Loucy (cell line): ENCODE measurements around the gene PCDHGA11.
A peak's percentile ranks its signal among the peaks of the same experiment; 100 is the strongest.
"Not testable (repeated sequence)": the region's sequence is repeated elsewhere in the genome, so short reads cannot be mapped to it uniquely, and the experiment has no call there.

ENCODE experiments used
- H2AFZ ChIP-seq: fragments of 200-600 bp; sonication (generic); 2 replicates; pipeline ENCODE4 v1.6.0; 2016; ENCODE audit warnings: antibody characterized with exemption, mild to moderate bottlenecking, low read length, moderate library complexity
- H3F3A ChIP-seq: fragments of 200-600 bp; 2 replicates; pipeline ENCODE4 v1.6.0; 2016; ENCODE audit warnings: antibody characterized with exemption, low read depth, mild to moderate bottlenecking
- H3K27me3 ChIP-seq: fragments of 200-600 bp; sonication (generic); 2 replicates; pipeline ENCODE4 v1.6.1; 2014; ENCODE audit warnings: low read length, mild to moderate bottlenecking; ENCODE audit not compliant: insufficient read depth, poor library complexity, severe bottlenecking
- H3K36me3 ChIP-seq: fragments of 200-600 bp; sonication (generic); 2 replicates; pipeline ENCODE4 v1.6.1; 2016; ENCODE audit warnings: low read length; ENCODE audit not compliant: insufficient read depth
- H3K4me1 ChIP-seq: fragments of 200-600 bp; sonication (generic); 2 replicates; pipeline ENCODE4 v1.5.1; 2014; ENCODE audit warnings: low read length, mild to moderate bottlenecking; ENCODE audit not compliant: insufficient read depth, poor library complexity, severe bottlenecking
- H3K4me2 ChIP-seq: fragments of 200-600 bp; sonication (generic); 2 replicates; pipeline ENCODE4 v1.6.0; 2014; ENCODE audit warnings: antibody characterized with exemption, low read length, low read depth, mild to moderate bottlenecking; ENCODE audit not compliant: poor library complexity, severe bottlenecking
- H3K4me3 ChIP-seq: fragments of 200-600 bp; sonication (generic); 2 replicates; pipeline ENCODE4 v1.5.1; 2014; ENCODE audit warnings: low read length, mild to moderate bottlenecking, mixed read lengths; ENCODE audit not compliant: poor library complexity, severe bottlenecking
- H3K79me2 ChIP-seq: fragments of 200-600 bp; sonication (generic); 2 replicates; pipeline ENCODE4 v1.6.1; 2014; ENCODE audit warnings: low read length; ENCODE audit not compliant: insufficient read depth
- H3K9ac ChIP-seq: fragments of 200-600 bp; sonication (generic); 2 replicates; pipeline ENCODE4 v1.6.0; 2014; ENCODE audit warnings: mild to moderate bottlenecking, low read depth, low read length, moderate library complexity; ENCODE audit not compliant: poor library complexity, severe bottlenecking
- H3K9me2 ChIP-seq: fragments of 200-600 bp; sonication (generic); replicated peaks from 2 replicates; pipeline ENCODE4 v1.6.1; 2016; ENCODE audit warnings: low read depth, low read length, mixed read lengths
- H3K9me3 ChIP-seq: fragments of 200-600 bp; sonication (generic); 2 replicates; pipeline ENCODE4 v1.6.1; 2014; ENCODE audit warnings: mild to moderate bottlenecking, antibody characterized with exemption, low read length, low read depth; ENCODE audit not compliant: insufficient read depth
- H4K20me1 ChIP-seq: fragments of 200-600 bp; sonication (generic); 2 replicates; pipeline ENCODE4 v1.6.0; 2014; ENCODE audit warnings: antibody characterized with exemption, low read length, mild to moderate bottlenecking; ENCODE audit not compliant: insufficient read depth, poor library complexity, severe bottlenecking
- EZH2phosphoT487 ChIP-seq: fragments of 200-600 bp; IDR thresholded peaks from 2 replicates; pipeline ENCODE4 v1.6.1; 2018; ENCODE audit warnings: antibody characterized with exemption, mild to moderate bottlenecking, moderate library complexity, borderline replicate concordance
- TF ChIP-seq, protein P1 (sequence below): fragments of 200-600 bp; sonication (generic); conservative IDR thresholded peaks from 2 replicates; pipeline ENCODE4 v1.5.1; 2014; ENCODE audit warnings: mild to moderate bottlenecking, antibody characterized with exemption, low read length

The PCDHGA11 gene

DNA sequence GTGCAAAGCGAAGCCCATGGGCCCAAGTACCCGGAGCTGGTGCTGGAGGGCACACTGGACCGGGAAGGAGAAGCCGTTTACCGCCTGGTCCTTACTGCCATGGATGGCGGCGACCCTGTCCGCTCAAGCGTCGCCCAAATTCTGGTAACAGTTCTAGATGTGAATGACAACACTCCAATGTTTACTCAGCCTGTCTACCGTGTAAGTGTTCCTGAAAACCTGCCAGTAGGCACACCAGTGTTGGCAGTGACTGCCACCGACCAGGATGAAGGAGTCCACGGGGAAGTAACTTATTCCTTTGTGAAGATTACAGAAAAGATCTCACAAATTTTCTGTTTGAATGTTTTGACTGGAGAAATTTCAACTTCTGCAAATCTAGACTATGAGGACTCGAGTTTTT is 46.2 kb upstream of the PCDHGA11 start:
- Histone ChIP-seq H3K4me3 (no peak overlapping the region), H3K79me2 (no peaks in the 10 kb centered on the region), H3K36me3 (no peaks in the 10 kb centered on the region), H3K4me1 (no peaks in the 10 kb centered on the region), H3K9me3 (peaks cover 2% of the 10 kb centered on the region; the same call in 1 of the 2 replicates), H4K20me1 (no peaks in the 10 kb centered on the region), H3K9ac (no peak overlapping the region), H2AFZ (no peak overlapping the region), H3F3A (no peaks in the 10 kb centered on the region), H3K27me3 (no peaks in the 10 kb centered on the region), H3K9me2 (no peaks in the 10 kb centered on the region), H3K4me2 (no peak overlapping the region)
- no peak for TF ChIP-seq EZH2phosphoT487
- TF ChIP-seq, protein P1, sequence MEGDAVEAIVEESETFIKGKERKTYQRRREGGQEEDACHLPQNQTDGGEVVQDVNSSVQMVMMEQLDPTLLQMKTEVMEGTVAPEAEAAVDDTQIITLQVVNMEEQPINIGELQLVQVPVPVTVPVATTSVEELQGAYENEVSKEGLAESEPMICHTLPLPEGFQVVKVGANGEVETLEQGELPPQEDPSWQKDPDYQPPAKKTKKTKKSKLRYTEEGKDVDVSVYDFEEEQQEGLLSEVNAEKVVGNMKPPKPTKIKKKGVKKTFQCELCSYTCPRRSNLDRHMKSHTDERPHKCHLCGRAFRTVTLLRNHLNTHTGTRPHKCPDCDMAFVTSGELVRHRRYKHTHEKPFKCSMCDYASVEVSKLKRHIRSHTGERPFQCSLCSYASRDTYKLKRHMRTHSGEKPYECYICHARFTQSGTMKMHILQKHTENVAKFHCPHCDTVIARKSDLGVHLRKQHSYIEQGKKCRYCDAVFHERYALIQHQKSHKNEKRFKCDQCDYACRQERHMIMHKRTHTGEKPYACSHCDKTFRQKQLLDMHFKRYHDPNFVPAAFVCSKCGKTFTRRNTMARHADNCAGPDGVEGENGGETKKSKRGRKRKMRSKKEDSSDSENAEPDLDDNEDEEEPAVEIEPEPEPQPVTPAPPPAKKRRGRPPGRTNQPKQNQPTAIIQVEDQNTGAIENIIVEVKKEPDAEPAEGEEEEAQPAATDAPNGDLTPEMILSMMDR: no peak

DNA sequence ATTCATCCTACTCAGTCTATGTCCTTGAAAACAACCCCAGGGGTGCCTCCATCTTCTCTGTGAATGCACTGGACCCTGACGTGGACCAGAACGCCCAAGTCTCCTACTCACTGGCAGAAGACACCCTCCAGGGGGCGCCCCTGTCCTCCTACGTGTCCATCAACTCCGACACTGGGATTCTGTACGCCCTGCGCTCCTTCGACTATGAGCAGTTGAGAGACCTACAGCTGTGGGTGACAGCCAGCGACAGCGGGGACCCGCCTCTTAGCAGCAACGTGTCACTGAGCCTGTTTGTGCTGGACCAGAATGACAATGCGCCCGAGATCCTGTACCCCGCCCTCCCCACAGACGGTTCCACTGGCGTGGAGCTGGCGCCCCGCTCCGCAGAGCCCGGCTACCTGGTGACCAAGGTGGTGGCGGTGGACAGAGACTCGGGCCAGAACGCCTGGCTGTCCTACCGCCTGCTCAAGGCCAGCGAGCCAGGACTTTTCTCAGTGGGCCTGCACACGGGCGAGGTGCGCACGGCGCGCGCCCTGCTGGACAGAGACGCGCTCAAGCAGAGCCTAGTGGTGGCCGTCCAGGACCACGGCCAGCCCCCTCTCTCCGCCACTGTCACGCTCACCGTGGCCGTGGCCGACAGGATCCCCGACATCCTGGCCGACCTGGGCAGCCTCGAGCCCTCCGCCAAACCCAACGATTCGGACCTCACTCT is 45.3 kb upstream of the PCDHGA11 start:
- not testable (repeated sequence) for H3K9ac ChIP-seq, H3K4me1 ChIP-seq, H3K9me2 ChIP-seq, H3K79me2 ChIP-seq, H4K20me1 ChIP-seq, H3K27me3 ChIP-seq, H3K4me2 ChIP-seq, H3F3A ChIP-seq, H2AFZ ChIP-seq, H3K4me3 ChIP-seq, H3K36me3 ChIP-seq, H3K9me3 ChIP-seq
- TF ChIP-seq, protein P1: 0 out of 2 replicates have a peak, but pooled peaks have one; percentile 18

DNA sequence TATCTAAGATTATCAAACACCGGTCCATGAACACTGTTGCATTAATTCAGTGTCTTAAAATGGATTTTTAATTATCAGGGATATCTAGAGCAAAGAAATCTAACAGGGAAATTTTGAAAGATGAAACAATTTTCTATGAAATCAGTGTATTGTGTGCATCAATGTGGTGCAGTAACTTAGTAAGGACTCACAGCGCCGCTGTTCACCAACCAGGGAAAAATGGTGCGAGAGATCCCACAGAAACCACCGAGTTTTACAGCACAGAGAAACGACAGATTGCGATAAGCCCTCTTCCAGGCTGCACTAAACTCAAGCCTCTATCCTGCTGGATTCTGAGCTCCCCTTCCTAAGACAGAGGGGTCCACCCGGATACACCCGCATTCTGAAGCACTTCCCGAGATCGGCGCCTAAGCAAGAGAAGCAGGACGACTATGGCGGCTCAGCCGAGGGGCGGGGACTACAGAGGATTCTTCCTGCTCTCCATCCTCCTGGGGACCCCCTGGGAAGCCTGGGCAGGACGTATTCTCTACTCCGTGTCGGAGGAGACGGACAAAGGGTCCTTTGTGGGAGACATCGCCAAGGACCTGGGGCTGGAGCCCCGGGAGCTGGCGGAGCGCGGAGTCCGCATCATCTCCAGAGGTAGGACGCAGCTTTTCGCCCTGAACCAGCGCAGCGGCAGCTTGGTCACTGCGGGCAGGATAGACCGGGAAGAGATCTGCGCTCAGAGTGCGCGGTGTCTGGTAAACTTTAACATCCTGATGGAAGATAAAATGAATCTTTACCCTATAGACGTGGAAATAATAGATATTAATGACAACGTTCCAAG is 38.2 kb upstream of the PCDHGA11 start, which contains the start of gene PCDHGA7:
TSS of gene PCDHGA7 (plus strand) at position 274 of the 826 bp plus-strand sequence. CDS start at position 432, 158 bp downstream.
- Histone ChIP-seq H3K36me3 (no peaks in the 10 kb centered on the region), H3K27me3 (no peaks in the 10 kb centered on the region), H3K4me3 (no peak within 1 kb of the TSS), H2AFZ (no peak within 1 kb of the TSS), H3K9ac (no peak within 1 kb of the TSS), H4K20me1 (no peaks in the 10 kb centered on the region), H3K9me3 (no peaks in the 10 kb centered on the region), H3F3A (no peaks in the 10 kb centered on the region), H3K4me1 (no peaks in the 10 kb centered on the region), H3K9me2 (no peaks in the 10 kb centered on the region), H3K4me2 (no peak within 1 kb of the TSS), H3K79me2 (no peaks in the 10 kb centered on the region)
- TF ChIP-seq, protein P1: no peak
- no peak for TF ChIP-seq EZH2phosphoT487
